GM18909 (cell line): ENCODE results near the gene XAGE3.
"Not testable (repeated sequence)": the region's sequence is repeated elsewhere in the genome, so short reads cannot be mapped to it uniquely, and the experiment has no call there.

Experiments
- ATAC-seq: cut with Tn5 transposase; IDR thresholded peaks from one replicate; pipeline ENCODE4 v1.9.1; 2021; ENCODE audit warnings: mild to moderate bottlenecking; ENCODE audit not compliant: unreplicated experiment, poor library complexity

XAGE3 gene

GRCh38 chrX:52867610-52868348, at the start of gene XAGE3:
XAGE3 (minus strand) TSS chrX:52868083; CDS start chrX:52867133, 950 bp downstream.
- no peak for ATAC-seq

GRCh38 chrX:52914704-52915103, 46.8 kb upstream of the XAGE3 start:
- ATAC-seq: not testable (repeated sequence)

GRCh38 chrX:52913681-52914080, 45.8 kb upstream of the XAGE3 start:
- not testable (repeated sequence) for ATAC-seq

GRCh38 chrX:52909313-52909969, 41.6 kb upstream of the XAGE3 start:
- not testable (repeated sequence) for ATAC-seq

- not testable (repeated sequence) for ATAC-seq
These were observed 40.0 kb upstream of the XAGE3 start for GRCh38 chrX:52907900-52908299.

- not testable (repeated sequence) for ATAC-seq
These were observed 39.3 kb upstream of the XAGE3 start for GRCh38 chrX:52907137-52907536.

- ATAC-seq: not testable (repeated sequence)
These were observed 38.2 kb upstream of the XAGE3 start for GRCh38 chrX:52906072-52906471.

GRCh38 chrX:52905531-52905930, 37.6 kb upstream of the XAGE3 start:
- not testable (repeated sequence) for ATAC-seq

GRCh38 chrX:52896855-52897709, 29.2 kb upstream of the XAGE3 start, which contains the start of gene FAM156B:
FAM156B (plus strand) TSS chrX:52897330; CDS start chrX:52907226, 9,896 bp downstream.
- peak; percentile 88 for ATAC-seq

GRCh38 chrX:52896438-52896837, 28.6 kb upstream of the XAGE3 start:
- ATAC-seq: peak; percentile 30

GRCh38 chrX:52888090-52888489, 20.2 kb upstream of the XAGE3 start:
- ATAC-seq: not testable (repeated sequence)

GRCh38 chrX:52887459-52887858, 19.6 kb upstream of the XAGE3 start:
- not testable (repeated sequence) for ATAC-seq

- not testable (repeated sequence) for ATAC-seq
These were observed 8.5 kb upstream of the XAGE3 start for GRCh38 chrX:52876386-52876785.

GRCh38 chrX:52875436-52875835, 7.6 kb upstream of the XAGE3 start:
- ATAC-seq: not testable (repeated sequence)

- no peak for ATAC-seq
These were observed 6.8 kb upstream of the XAGE3 start for GRCh38 chrX:52874661-52875060.

- not testable (repeated sequence) for ATAC-seq
These were observed 5.9 kb upstream of the XAGE3 start for GRCh38 chrX:52873825-52874224.

GRCh38 chrX:52870046-52870445, 2.2 kb upstream of the XAGE3 start:
- ATAC-seq: no peak

- no peak for ATAC-seq
These were observed 2.4 kb downstream of the XAGE3 start for GRCh38 chrX:52865343-52865998.

GRCh38 chrX:52856991-52857525, 10.8 kb downstream of the XAGE3 start:
- ATAC-seq: not testable (repeated sequence)
